Measurements from ENCODE around the gene ROBO2.

- TF ChIP-seq POLR2AphosphoS5 (IDR thresholded peaks at IDR 0.05; ENCODE audit: low read depth) (no peak), CTCF (IDR thresholded peaks at IDR 0.05; ENCODE audit: insufficient read depth, low read length) (no peak), REST (IDR thresholded peaks at IDR 0.05; ENCODE audit: insufficient replicate concordance, low read depth) (no peak)
These were observed 202.5 kb downstream of the ROBO2 start for GRCh38 chr3:77242371-77242770.
